Left ventricle myocardium superior (tissue), 1 donor: ENCODE results near the gene PLXNA4. TPM values are rescaled to one million over a fixed set of nuclear protein-coding genes. Genes with fewer than 3 reads are reported as not detected.

Experiments used
- ATAC-seq: fragments of 200-7000 bp; cut with Tn5 transposase; one replicate; pipeline ENCODE4 v1.9.1; 2020; ENCODE audit warnings: mild to moderate bottlenecking, moderate library complexity
- DNase-seq: peaks from one replicate; pipeline ENCODE4 v3.0.0-alpha.2; 2020
- intact Hi-C: fragments of 100-400 bp; cut with micrococcal nuclease; formaldehyde crosslinking; loops from one replicate; pipeline ENCODE4 v1.11.0; 2022
- total RNA-seq: library from RNA; stranded (reverse); fragmentation: NEBNext Ultra II Directional; extraction: Animal tissue kit (Norgen Biotek cat#: 25700); gene quantifications from one replicate; pipeline ENCODE4 v1.2.1, GENCODE V29; 2021
- donor health status: DM: no; HTN: yes; CAD: no; lungs with severe emphysema.

Gene PLXNA4
- total RNA-seq, 1 donor from 2014 or later = 19.2 TPM

- no peak for ATAC-seq
- DNase-seq = no peak
- intact Hi-C loops = no loop called here
Measured at GRCh38 chr7:132322970-132323369, 253.3 kb downstream of the PLXNA4 start.

- ATAC-seq = no peak
- DNase-seq = no peak
- intact Hi-C loops = no loop called here
Measured at GRCh38 chr7:132321387-132321786, 254.9 kb downstream of the PLXNA4 start.

- intact Hi-C loops = loop anchor here (2.0 kb wide), 1 partner anchor 261 kb away; no protein-coding TSS in a partner anchor
- no peak for DNase-seq
- no peak for ATAC-seq
Measured at GRCh38 chr7:132319481-132319880, 256.8 kb downstream of the PLXNA4 start.

GRCh38 chr7:132318352-132319318, 257.6 kb downstream of the PLXNA4 start:
- intact Hi-C loops = loop anchor here (2.0 kb wide), 1 partner anchor 262 kb away; no protein-coding TSS in a partner anchor
- DNase-seq (peak; percentile 87), ATAC-seq (peak; percentile 91)

- ATAC-seq (no peak), DNase-seq (no peak)
- intact Hi-C loops = loop anchor here (2.0 kb wide), 1 partner anchor 263 kb away; no protein-coding TSS in a partner anchor
Measured at GRCh38 chr7:132317701-132318351, 258.4 kb downstream of the PLXNA4 start.

GRCh38 chr7:132312531-132313055, 263.7 kb downstream of the PLXNA4 start:
- no peak for ATAC-seq
- intact Hi-C loops = no loop called here
- DNase-seq = no peak

- ATAC-seq (no peak), DNase-seq (no peak)
- intact Hi-C loops = no loop called here
Measured at GRCh38 chr7:132311733-132312132, 264.5 kb downstream of the PLXNA4 start.

- ATAC-seq = no peak
- no peak for DNase-seq
- intact Hi-C loops = no loop called here
Measured at GRCh38 chr7:132309102-132309805, 267.0 kb downstream of the PLXNA4 start.

- no peak for ATAC-seq
- intact Hi-C loops = no loop called here
- no peak for DNase-seq
Measured at GRCh38 chr7:132307465-132307864, 268.8 kb downstream of the PLXNA4 start.

- no peak for DNase-seq
- no peak for ATAC-seq
- intact Hi-C loops = no loop called here
Measured at GRCh38 chr7:132300599-132301277, 275.5 kb downstream of the PLXNA4 start.

GRCh38 chr7:132298790-132299189, 277.5 kb downstream of the PLXNA4 start:
- ATAC-seq = no peak
- intact Hi-C loops = no loop called here
- DNase-seq = no peak

- no peak for ATAC-seq
- intact Hi-C loops = no loop called here
- DNase-seq = no peak
Measured at GRCh38 chr7:132296820-132297219, 279.4 kb downstream of the PLXNA4 start.

GRCh38 chr7:132295175-132295574, 281.1 kb downstream of the PLXNA4 start:
- DNase-seq (no peak), ATAC-seq (peak; percentile 38)
- intact Hi-C loops = no loop called here

GRCh38 chr7:132292803-132293202, 283.5 kb downstream of the PLXNA4 start:
- ATAC-seq (no peak), DNase-seq (no peak)
- intact Hi-C loops = no loop called here

GRCh38 chr7:132291481-132291880, 284.8 kb downstream of the PLXNA4 start:
- intact Hi-C loops = no loop called here
- ATAC-seq (no peak), DNase-seq (no peak)

- ATAC-seq = no peak
- intact Hi-C loops = no loop called here
- no peak for DNase-seq
Measured at GRCh38 chr7:132290021-132290420, 286.2 kb downstream of the PLXNA4 start.

- no peak for DNase-seq
- intact Hi-C loops = no loop called here
- ATAC-seq = no peak
Measured at GRCh38 chr7:132286836-132287235, 289.4 kb downstream of the PLXNA4 start.

- intact Hi-C loops = no loop called here
- DNase-seq = no peak
- ATAC-seq = no peak
Measured at GRCh38 chr7:132280335-132280734, 295.9 kb downstream of the PLXNA4 start.

GRCh38 chr7:132279718-132280117, 296.6 kb downstream of the PLXNA4 start:
- ATAC-seq = no peak
- intact Hi-C loops = no loop called here

More at GRCh38 chr7:132279718-132280117, 296.6 kb downstream of the PLXNA4 start:
- DNase-seq = no peak
